Measurements from ENCODE around the gene TEAD1.

- no peak for TF ChIP-seq CTCF (conservative IDR thresholded peaks at IDR 0.05)
- no peak for TF ChIP-seq ZFX (IDR thresholded peaks at IDR 0.05)
These were observed at the start of gene TEAD1 for GRCh38 chr11:12673924-12674570.
